ENCODE measurements around the gene UXS1.

Gene UXS1

GRCh38 chr2:106165029-106165428, 29.1 kb downstream of the UXS1 start:
- Histone ChIP-seq H2AFZ (ENCODE audit: low read depth) (no peak overlapping the region), H4K20me1 (ENCODE audit: insufficient read depth) (no peaks in the 10 kb centered on the region), H3K79me2 (ENCODE audit: insufficient read depth, low read depth) (no peaks in the 10 kb centered on the region), H3K9ac (no peak overlapping the region), H3K4me3 (IDR thresholded peaks at IDR 0.05; ENCODE audit: insufficient read depth, low read depth, low read length) (no peak overlapping the region), H3K4me1 (ENCODE audit: low read depth, poor library complexity, severe bottlenecking) (no peaks in the 10 kb centered on the region), H3K27me3 (ENCODE audit: insufficient read depth, low read depth) (no peaks in the 10 kb centered on the region), H3K27ac (no peak overlapping the region), H3K36me3 (ENCODE audit: insufficient read depth) (no peaks in the 10 kb centered on the region), H3K4me2 (no peak overlapping the region)
- no peak for TF ChIP-seq CTCF (conservative IDR thresholded peaks at IDR 0.05; ENCODE audit: low read depth, low read length)

DNA sequence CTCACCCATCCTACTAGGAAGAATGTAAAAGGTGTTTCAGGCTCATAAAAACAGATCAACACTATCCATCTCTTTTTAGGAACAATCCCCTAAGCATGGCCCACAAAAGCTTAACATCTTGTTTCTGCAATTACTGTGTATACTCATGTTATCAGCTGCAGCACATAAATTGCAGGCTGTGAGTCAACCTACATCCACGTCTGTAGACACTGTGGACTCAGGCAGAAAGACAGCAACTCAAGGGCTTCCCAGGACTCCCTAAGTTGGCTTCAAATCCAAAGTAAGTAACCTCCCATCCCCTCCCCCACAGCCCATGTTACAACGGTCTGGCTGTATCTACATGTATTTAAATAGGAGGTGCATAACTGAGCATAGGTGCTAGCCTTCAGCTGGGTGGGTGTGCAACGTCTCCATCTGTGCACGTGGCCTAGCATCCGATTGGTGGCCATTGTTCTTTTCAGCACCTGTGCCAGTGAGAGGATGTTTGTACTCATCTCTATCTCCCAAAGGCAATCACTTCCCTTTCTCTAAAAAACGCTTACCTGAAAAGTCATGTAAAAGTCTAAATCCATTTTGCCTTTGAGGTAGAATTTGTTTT, 30.1 kb downstream of the UXS1 start:
- no peaks in the 10 kb centered on the region for H3K36me3 ChIP-seq (ENCODE audit: insufficient read depth)
- no peaks in the 10 kb centered on the region for H4K20me1 ChIP-seq (ENCODE audit: insufficient read depth)
- H3K27ac ChIP-seq = no peak overlapping the region
- no peak overlapping the region for H3K4me3 ChIP-seq (IDR thresholded peaks at IDR 0.05; ENCODE audit: insufficient read depth, low read depth, low read length)
- H2AFZ ChIP-seq (ENCODE audit: low read depth) = no peak overlapping the region
- TF ChIP-seq CTCF (conservative IDR thresholded peaks at IDR 0.05; ENCODE audit: low read depth, low read length) = no peak
- no peaks in the 10 kb centered on the region for H3K79me2 ChIP-seq (ENCODE audit: insufficient read depth, low read depth)
- H3K9ac ChIP-seq = no peak overlapping the region
- H3K27me3 ChIP-seq (ENCODE audit: insufficient read depth, low read depth) = no peaks in the 10 kb centered on the region
- H3K4me1 ChIP-seq (ENCODE audit: low read depth, poor library complexity, severe bottlenecking) = no peaks in the 10 kb centered on the region
- no peak overlapping the region for H3K4me2 ChIP-seq

- Histone ChIP-seq H3K4me1 (ENCODE audit: low read depth, poor library complexity, severe bottlenecking) (no peaks in the 10 kb centered on the region), H3K27me3 (ENCODE audit: insufficient read depth, low read depth) (no peaks in the 10 kb centered on the region), H3K9ac (no peak overlapping the region), H3K4me3 (IDR thresholded peaks at IDR 0.05; ENCODE audit: insufficient read depth, low read depth, low read length) (no peak overlapping the region), H2AFZ (ENCODE audit: low read depth) (no peak overlapping the region), H3K79me2 (ENCODE audit: insufficient read depth, low read depth) (no peaks in the 10 kb centered on the region), H3K27ac (no peak overlapping the region), H3K4me2 (no peak overlapping the region), H3K36me3 (ENCODE audit: insufficient read depth) (no peaks in the 10 kb centered on the region), H4K20me1 (ENCODE audit: insufficient read depth) (no peaks in the 10 kb centered on the region)
- TF ChIP-seq CTCF (conservative IDR thresholded peaks at IDR 0.05; ENCODE audit: low read depth, low read length) = no peak
Measured at GRCh38 chr2:106161938-106162820, 31.9 kb downstream of the UXS1 start.

DNA sequence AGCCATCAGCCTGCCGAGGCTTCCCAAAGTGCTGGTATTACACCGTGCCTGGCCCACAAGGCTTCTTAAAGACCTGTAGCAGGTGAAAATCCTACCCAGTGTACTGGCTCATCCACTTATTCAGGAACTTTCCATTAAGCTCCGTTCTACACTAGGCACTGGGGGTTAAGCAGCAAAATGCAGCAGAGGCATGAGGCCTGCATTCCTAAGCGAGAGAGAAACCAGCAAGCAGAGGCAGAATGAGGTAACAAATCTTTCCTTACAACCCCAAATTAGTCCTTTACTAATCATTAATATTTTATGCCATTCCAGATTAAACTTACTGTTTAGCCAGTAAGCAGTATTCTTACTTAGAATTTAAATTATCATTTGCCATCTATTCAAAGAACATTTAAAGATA, 32.8 kb downstream of the UXS1 start:
- Histone ChIP-seq H3K36me3 (ENCODE audit: insufficient read depth) (no peaks in the 10 kb centered on the region), H3K9ac (no peak overlapping the region), H3K27ac (no peak overlapping the region), H3K27me3 (ENCODE audit: insufficient read depth, low read depth) (no peaks in the 10 kb centered on the region), H3K4me3 (IDR thresholded peaks at IDR 0.05; ENCODE audit: insufficient read depth, low read depth, low read length) (no peak overlapping the region), H3K79me2 (ENCODE audit: insufficient read depth, low read depth) (no peaks in the 10 kb centered on the region), H4K20me1 (ENCODE audit: insufficient read depth) (no peaks in the 10 kb centered on the region), H3K4me1 (ENCODE audit: low read depth, poor library complexity, severe bottlenecking) (no peaks in the 10 kb centered on the region), H3K4me2 (no peak overlapping the region), H2AFZ (ENCODE audit: low read depth) (no peak overlapping the region)
- no peak for TF ChIP-seq CTCF (conservative IDR thresholded peaks at IDR 0.05; ENCODE audit: low read depth, low read length)

All from KMS-11 (cell line).